Effector memory CD8-positive, alpha-beta T cell (primary cell): ENCODE measurements around the gene WFDC9.
"Not testable (repeated sequence)": the region's sequence is repeated elsewhere in the genome, so short reads cannot be mapped to it uniquely, and the experiment has no call there.

Experiments
- ATAC-seq: fragments of 150-1000 bp; cut with Tn5 transposase; replicated peaks from 2 replicates; pipeline ENCODE4 v1.10.0; 2021; ENCODE audit warnings: mild to moderate bottlenecking, moderate library complexity
- DNase-seq, 3 experiments: peaks; one replicate each; pipeline ENCODE4 v3.0.0; 2021
- H3K27ac Mint-ChIP-seq, 2 donors: one replicate each; pipeline ENCODE4 v1.8.0; 2022; ENCODE audit warnings: mild to moderate bottlenecking in 2 of 2, mixed read lengths in 2 of 2, moderate library complexity in 2 of 2
- H3K27me3 Mint-ChIP-seq, 2 donors: one replicate each; pipeline ENCODE4 v1.8.0; 2022; ENCODE audit warnings: mixed read lengths in 2 of 2
- H3K36me3 Mint-ChIP-seq: one replicate; pipeline ENCODE4 v1.8.0; 2022; ENCODE audit warnings: mild to moderate bottlenecking, moderate library complexity, mixed read lengths; ENCODE audit not compliant: insufficient read depth
- H3K4me1 Mint-ChIP-seq, 2 donors: one replicate each; pipeline ENCODE4 v1.8.0; 2022; ENCODE audit warnings: low read depth in 2 of 2, mixed read lengths in 2 of 2
- H3K4me3 Mint-ChIP-seq, 2 donors: one replicate each; pipeline ENCODE4 v1.8.0; 2022; ENCODE audit warnings: mild to moderate bottlenecking in 2 of 2, mixed read lengths in 2 of 2, moderate library complexity in 2 of 2
- H3K9me3 Mint-ChIP-seq, 2 donors: one replicate each; pipeline ENCODE4 v1.8.0; 2022; ENCODE audit warnings: mixed read lengths in 2 of 2
- total RNA-seq, 9 experiments: gene quantifications; one replicate each; lab custom pipeline; 2026; lab: John Stamatoyannopoulos, UW

Gene WFDC9
- 0 reads per million in 9 experiments for total RNA-seq

GRCh38 chr20:45631184-45631583 lies at the start of gene WFDC9:
TSS of gene WFDC9 (minus strand) at chr20:45631284. CDS start at chr20:45610181, 21,103 bp downstream.
- Mint-ChIP-seq H3K27me3 (peaks cover 41 to 76% of the 10 kb centered on the region in 2 donors), H3K36me3 (no peaks in the 10 kb centered on the region), H3K9me3 (no peaks in the 10 kb centered on the region), H3K4me1 (peaks cover 0 to 4% of the 10 kb centered on the region in 2 donors), H3K4me3 (no peak within 1 kb of the TSS), H3K27ac (no peak within 1 kb of the TSS)
- no peak for DNase-seq
- ATAC-seq: no peak

- H3K4me3 Mint-ChIP-seq: no peak overlapping the region
- H3K9me3 Mint-ChIP-seq: peaks cover 10 to 15% of the 10 kb centered on the region in 2 donors
- H3K4me1 Mint-ChIP-seq: no peaks in the 10 kb centered on the region
- H3K36me3 Mint-ChIP-seq: no peaks in the 10 kb centered on the region
- no peak overlapping the region for H3K27ac Mint-ChIP-seq
- DNase-seq (no peak), ATAC-seq (no peak)
- H3K27me3 Mint-ChIP-seq: peaks cover 21 to 50% of the 10 kb centered on the region in 2 donors
Measured at GRCh38 chr20:45679650-45680049, 48.6 kb upstream of the WFDC9 start.

- Mint-ChIP-seq H3K27ac (no peak overlapping the region), H3K36me3 (no peaks in the 10 kb centered on the region), H3K27me3 (peaks cover 31 to 65% of the 10 kb centered on the region in 2 donors), H3K4me1 (no peaks in the 10 kb centered on the region), H3K4me3 (no peak overlapping the region), H3K9me3 (peaks cover 2 to 7% of the 10 kb centered on the region in 2 donors)
- DNase-seq (no peak), ATAC-seq (no peak)
Measured at GRCh38 chr20:45672765-45673164, 41.7 kb upstream of the WFDC9 start.

GRCh38 chr20:45670139-45670538 lies 39.1 kb upstream of the WFDC9 start, which contains the start of gene WFDC11:
TSS of gene WFDC11 (minus strand) at chr20:45670239. CDS start at chr20:45650600, 19,639 bp downstream.
- Mint-ChIP-seq H3K27ac (no peak within 1 kb of the TSS), H3K9me3 (no peaks in the 10 kb centered on the region), H3K27me3 (peaks cover 27 to 74% of the 10 kb centered on the region in 2 donors), H3K4me3 (no peak within 1 kb of the TSS), H3K36me3 (no peaks in the 10 kb centered on the region), H3K4me1 (no peaks in the 10 kb centered on the region)
- ATAC-seq (no peak), DNase-seq (no peak)

GRCh38 chr20:45657038-45657437 lies 26.0 kb upstream of the WFDC9 start:
- H3K27me3 Mint-ChIP-seq: peaks cover 14 to 23% of the 10 kb centered on the region in 2 donors
- H3K27ac Mint-ChIP-seq, H3K36me3 Mint-ChIP-seq, ATAC-seq, H3K9me3 Mint-ChIP-seq, H3K4me3 Mint-ChIP-seq, H3K4me1 Mint-ChIP-seq, DNase-seq: not testable (repeated sequence)

GRCh38 chr20:45651726-45652125 lies 20.6 kb upstream of the WFDC9 start:
- H3K27me3 Mint-ChIP-seq: peaks cover 23 to 40% of the 10 kb centered on the region in 2 donors
- not testable (repeated sequence) for H3K9me3 Mint-ChIP-seq, H3K4me3 Mint-ChIP-seq, DNase-seq, ATAC-seq, H3K27ac Mint-ChIP-seq, H3K4me1 Mint-ChIP-seq, H3K36me3 Mint-ChIP-seq

- Mint-ChIP-seq H3K27ac (no peak overlapping the region), H3K4me1 (no peaks in the 10 kb centered on the region), H3K9me3 (no peaks in the 10 kb centered on the region), H3K4me3 (no peak overlapping the region), H3K36me3 (no peaks in the 10 kb centered on the region), H3K27me3 (peaks cover 20 to 40% of the 10 kb centered on the region in 2 donors)
- ATAC-seq: no peak
- DNase-seq: no peak
Measured at GRCh38 chr20:45649312-45649863, 18.3 kb upstream of the WFDC9 start.

GRCh38 chr20:45647441-45648050 lies 16.5 kb upstream of the WFDC9 start:
- no peak for DNase-seq
- Mint-ChIP-seq H3K9me3 (no peaks in the 10 kb centered on the region), H3K27me3 (peaks cover 13 to 22% of the 10 kb centered on the region in 2 donors)

GRCh38 chr20:45646875-45647274 lies 15.8 kb upstream of the WFDC9 start:
- no peak overlapping the region for H3K27ac Mint-ChIP-seq
- no peaks in the 10 kb centered on the region for H3K4me1 Mint-ChIP-seq
- no peak overlapping the region for H3K4me3 Mint-ChIP-seq
- no peaks in the 10 kb centered on the region for H3K9me3 Mint-ChIP-seq
- DNase-seq (no peak), ATAC-seq (no peak)
- H3K36me3 Mint-ChIP-seq: no peaks in the 10 kb centered on the region
- H3K27me3 Mint-ChIP-seq: peaks cover 9 to 15% of the 10 kb centered on the region in 2 donors

More at GRCh38 chr20:45647441-45648050, 16.5 kb upstream of the WFDC9 start:
- Mint-ChIP-seq H3K4me3 (no peak overlapping the region), H3K27ac (no peak overlapping the region), H3K36me3 (no peaks in the 10 kb centered on the region), H3K4me1 (no peaks in the 10 kb centered on the region)
- no peak for ATAC-seq

GRCh38 chr20:45645869-45646268 lies 14.8 kb upstream of the WFDC9 start:
- DNase-seq, H3K27me3 Mint-ChIP-seq, H3K4me3 Mint-ChIP-seq, H3K36me3 Mint-ChIP-seq, ATAC-seq, H3K4me1 Mint-ChIP-seq, H3K27ac Mint-ChIP-seq, H3K9me3 Mint-ChIP-seq: not testable (repeated sequence)

- not testable (repeated sequence) for H3K9me3 Mint-ChIP-seq, H3K27ac Mint-ChIP-seq, DNase-seq, H3K4me1 Mint-ChIP-seq, H3K36me3 Mint-ChIP-seq, H3K4me3 Mint-ChIP-seq, ATAC-seq
- H3K27me3 Mint-ChIP-seq: peaks cover 11 to 21% of the 10 kb centered on the region in 2 donors
Measured at GRCh38 chr20:45641076-45641475, 10.0 kb upstream of the WFDC9 start.

GRCh38 chr20:45639687-45640086 lies 8.6 kb upstream of the WFDC9 start:
- no peaks in the 10 kb centered on the region for H3K9me3 Mint-ChIP-seq
- H3K4me1 Mint-ChIP-seq: no peaks in the 10 kb centered on the region
- ATAC-seq: no peak
- no peak overlapping the region for H3K27ac Mint-ChIP-seq
- no peak for DNase-seq
- no peaks in the 10 kb centered on the region for H3K36me3 Mint-ChIP-seq
- H3K4me3 Mint-ChIP-seq: no peak overlapping the region
- peaks cover 11 to 24% of the 10 kb centered on the region in 2 donors for H3K27me3 Mint-ChIP-seq

GRCh38 chr20:45636513-45636912 lies 5.4 kb upstream of the WFDC9 start:
- no peaks in the 10 kb centered on the region for H3K9me3 Mint-ChIP-seq
- H3K4me3 Mint-ChIP-seq: no peak overlapping the region
- ATAC-seq (no peak), DNase-seq (no peak)
- H3K27me3 Mint-ChIP-seq: peaks cover 20 to 52% of the 10 kb centered on the region in 2 donors
- no peak overlapping the region for H3K27ac Mint-ChIP-seq
- H3K36me3 Mint-ChIP-seq: no peaks in the 10 kb centered on the region
- H3K4me1 Mint-ChIP-seq: no peaks in the 10 kb centered on the region

GRCh38 chr20:45630371-45630770 lies 713 bp downstream of the WFDC9 start:
- no peak for ATAC-seq
- H3K4me3 Mint-ChIP-seq: no peak overlapping the region
- H3K9me3 Mint-ChIP-seq: no peaks in the 10 kb centered on the region
- H3K27ac Mint-ChIP-seq: no peak overlapping the region
- no peak for DNase-seq
- H3K27me3 Mint-ChIP-seq: peaks cover 44 to 72% of the 10 kb centered on the region in 2 donors
- no peaks in the 10 kb centered on the region for H3K36me3 Mint-ChIP-seq
- peaks cover 0 to 4% of the 10 kb centered on the region in 2 donors for H3K4me1 Mint-ChIP-seq
